Measurements from ENCODE around the gene SEC63. TPM values are rescaled to one million over a fixed set of nuclear protein-coding genes. Genes with fewer than 3 reads are reported as not detected.

Gene SEC63
- total RNA-seq, 4 donors from 2014 or later = 10.1 to 23.1 (median 11.2) TPM

DNA sequence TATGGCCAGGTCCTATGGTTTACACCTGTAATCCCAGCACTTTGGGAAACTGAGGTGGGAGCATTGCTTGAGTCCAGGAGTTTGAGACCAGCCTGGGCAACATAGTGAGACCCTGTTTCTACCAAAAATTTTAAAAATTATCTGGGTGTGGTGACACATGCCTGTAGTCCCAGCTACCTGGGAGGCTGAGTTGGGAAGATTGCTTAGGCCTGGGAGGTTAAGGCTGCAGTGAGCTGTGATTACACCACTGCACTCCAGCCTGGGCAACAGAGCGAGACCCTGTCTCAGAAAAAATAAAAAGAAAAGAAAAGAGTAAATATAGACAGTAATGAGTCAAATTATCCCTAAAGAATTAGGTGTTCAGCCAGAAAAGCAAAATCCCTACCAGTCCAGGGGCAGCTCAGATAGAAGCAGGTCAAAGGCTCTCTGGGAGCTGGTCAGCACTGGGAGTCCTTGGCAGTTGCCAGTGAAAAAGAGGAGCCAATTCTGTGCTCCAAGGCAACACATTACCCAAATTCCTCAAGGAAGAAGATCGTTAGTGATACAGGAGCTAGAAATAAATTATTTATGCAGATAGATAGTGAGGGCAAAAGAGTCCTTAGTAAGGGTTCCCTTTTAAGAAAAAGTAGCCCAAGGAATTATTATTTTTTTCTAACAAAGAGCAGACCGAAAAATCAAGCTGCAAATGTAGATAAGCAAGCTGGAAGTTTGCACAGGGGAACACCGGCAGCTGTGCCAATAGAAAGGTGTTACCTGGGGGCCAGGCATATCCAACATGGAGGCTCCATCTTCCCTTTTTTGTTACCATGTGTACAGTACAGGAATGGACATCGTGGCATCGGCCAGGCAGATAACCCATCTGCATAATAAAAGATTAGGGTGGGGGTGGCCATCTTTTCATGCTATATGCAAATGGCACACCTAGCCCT lies 31.4 kb upstream of the SEC63 start:
- DNase-seq (no peak), ATAC-seq (no peak)
- Histone ChIP-seq H3K36me3 (no peaks in the 10 kb centered on the region), H3K27ac (no peak overlapping the region), H3K4me1 (no peaks in the 10 kb centered on the region), H3K27me3 (peaks cover 0 to 7% (median 0%) of the 10 kb centered on the region in 3 donors), H3K9me3 (no peaks in the 10 kb centered on the region), H3K4me3 (no peak overlapping the region)
- in situ Hi-C loops (cut with MboI; ENCODE audit: low sequenced_read_pairs in 4 of 4) (loop anchor here in 2 of 4 donors (25.0 kb wide), 2 partner anchors 498 to 523 kb away; no protein-coding TSS in a partner anchor), intact Hi-C loops (cut with DNase I; ENCODE audit: low total_unique reads) (no loop called here)
- TF ChIP-seq POLR2A (IDR thresholded peaks at IDR 0.05) = no peak
- TF ChIP-seq, protein P1, sequence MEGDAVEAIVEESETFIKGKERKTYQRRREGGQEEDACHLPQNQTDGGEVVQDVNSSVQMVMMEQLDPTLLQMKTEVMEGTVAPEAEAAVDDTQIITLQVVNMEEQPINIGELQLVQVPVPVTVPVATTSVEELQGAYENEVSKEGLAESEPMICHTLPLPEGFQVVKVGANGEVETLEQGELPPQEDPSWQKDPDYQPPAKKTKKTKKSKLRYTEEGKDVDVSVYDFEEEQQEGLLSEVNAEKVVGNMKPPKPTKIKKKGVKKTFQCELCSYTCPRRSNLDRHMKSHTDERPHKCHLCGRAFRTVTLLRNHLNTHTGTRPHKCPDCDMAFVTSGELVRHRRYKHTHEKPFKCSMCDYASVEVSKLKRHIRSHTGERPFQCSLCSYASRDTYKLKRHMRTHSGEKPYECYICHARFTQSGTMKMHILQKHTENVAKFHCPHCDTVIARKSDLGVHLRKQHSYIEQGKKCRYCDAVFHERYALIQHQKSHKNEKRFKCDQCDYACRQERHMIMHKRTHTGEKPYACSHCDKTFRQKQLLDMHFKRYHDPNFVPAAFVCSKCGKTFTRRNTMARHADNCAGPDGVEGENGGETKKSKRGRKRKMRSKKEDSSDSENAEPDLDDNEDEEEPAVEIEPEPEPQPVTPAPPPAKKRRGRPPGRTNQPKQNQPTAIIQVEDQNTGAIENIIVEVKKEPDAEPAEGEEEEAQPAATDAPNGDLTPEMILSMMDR (IDR thresholded peaks at IDR 0.05 in 4 of 5, conservative IDR thresholded peaks at IDR 0.05 in 1 of 5) = no peak

DNA sequence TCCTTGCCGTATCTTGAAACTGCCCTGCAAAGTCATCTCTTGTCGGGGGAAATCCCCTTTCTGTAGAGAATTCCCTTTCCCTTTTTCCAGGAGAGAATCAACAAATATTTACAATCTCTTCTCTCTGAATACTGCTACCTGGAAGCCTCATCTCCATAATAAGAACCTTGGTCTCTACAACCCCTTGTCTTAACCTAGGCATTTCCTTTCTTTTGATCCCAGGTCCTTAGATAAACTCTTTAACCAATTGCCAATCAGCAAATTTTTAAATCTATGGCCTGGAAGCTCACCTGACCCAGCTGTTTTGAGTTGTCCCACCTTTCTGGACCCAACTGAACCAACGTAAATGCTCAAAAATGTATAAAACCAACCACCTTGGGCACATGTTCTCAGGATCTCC lies 30.6 kb upstream of the SEC63 start:
- in situ Hi-C loops (cut with MboI; ENCODE audit: low sequenced_read_pairs in 4 of 4) = loop anchor here in 2 of 4 donors (25.0 kb wide), 2 partner anchors 499 to 524 kb away; no protein-coding TSS in a partner anchor
- H3K4me1 ChIP-seq = no peaks in the 10 kb centered on the region
- no peak overlapping the region for H3K4me3 ChIP-seq
- peaks cover 0 to 7% (median 0%) of the 10 kb centered on the region in 3 donors for H3K27me3 ChIP-seq
- H3K27ac ChIP-seq = no peak overlapping the region
- no peak for TF ChIP-seq POLR2A (IDR thresholded peaks at IDR 0.05)
- H3K9me3 ChIP-seq = no peaks in the 10 kb centered on the region
- ATAC-seq (no peak), DNase-seq (no peak)
- intact Hi-C loops (cut with DNase I; ENCODE audit: low total_unique reads) = no loop called here
- H3K36me3 ChIP-seq = no peaks in the 10 kb centered on the region

DNA sequence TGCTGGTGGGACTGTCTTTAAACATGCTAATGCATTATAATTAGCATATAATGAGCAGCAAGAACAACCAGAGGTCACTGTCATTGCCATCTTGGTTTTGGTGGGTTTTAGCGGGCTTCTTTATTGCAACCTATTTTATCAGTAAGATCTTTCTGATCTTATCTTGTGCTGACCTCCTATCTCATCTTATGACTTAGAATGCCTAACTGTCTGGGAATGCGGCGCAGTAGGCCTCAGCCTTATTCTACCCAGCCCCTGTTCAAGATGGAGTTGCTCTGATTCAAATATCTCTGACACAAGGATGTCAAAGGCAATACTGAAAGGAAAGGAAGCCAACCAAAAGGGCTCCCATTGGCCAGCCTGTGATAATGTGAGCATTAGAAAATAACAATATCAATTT lies 29.8 kb upstream of the SEC63 start:
- H3K9me3 ChIP-seq = no peaks in the 10 kb centered on the region
- H3K4me3 ChIP-seq = no peak overlapping the region
- H3K4me1 ChIP-seq = no peaks in the 10 kb centered on the region
- intact Hi-C loops (cut with DNase I; ENCODE audit: low total_unique reads) (no loop called here), in situ Hi-C loops (cut with MboI; ENCODE audit: low sequenced_read_pairs in 4 of 4) (loop anchor here in 2 of 4 donors (25.0 kb wide), 2 partner anchors 499 to 524 kb away; no protein-coding TSS in a partner anchor)
- H3K27me3 ChIP-seq = peaks cover 0 to 7% (median 0%) of the 10 kb centered on the region in 3 donors
- no peak for DNase-seq
- H3K27ac ChIP-seq = no peak overlapping the region
- TF ChIP-seq, protein P1 (IDR thresholded peaks at IDR 0.05 in 4 of 5, conservative IDR thresholded peaks at IDR 0.05 in 1 of 5) = no peak
- TF ChIP-seq POLR2A (IDR thresholded peaks at IDR 0.05) = no peak
- no peak for ATAC-seq
- no peaks in the 10 kb centered on the region for H3K36me3 ChIP-seq

DNA sequence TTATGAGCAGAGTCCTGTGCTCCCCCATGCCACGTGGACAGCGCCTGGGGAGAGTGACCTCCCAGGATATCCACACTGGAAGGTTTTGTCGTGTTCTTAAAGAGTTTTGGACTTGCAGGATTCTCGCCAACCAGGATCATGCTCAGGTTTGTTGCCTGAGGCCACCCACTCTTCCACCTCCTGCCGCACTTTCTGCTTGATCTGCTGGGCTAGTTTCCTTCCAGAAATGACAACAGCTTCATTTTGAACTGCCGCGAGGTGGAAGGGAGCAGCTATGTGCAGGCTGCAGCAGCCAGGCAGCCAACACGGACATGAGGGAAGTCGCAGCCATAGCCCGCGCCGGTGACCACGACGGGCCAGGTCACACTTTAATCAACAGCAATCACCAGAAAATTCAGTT lies 27.7 kb upstream of the SEC63 start:
- ATAC-seq (no peak), DNase-seq (no peak)
- Histone ChIP-seq H3K27me3 (peaks cover 0 to 7% (median 0%) of the 10 kb centered on the region in 3 donors), H3K4me3 (no peak overlapping the region), H3K4me1 (no peaks in the 10 kb centered on the region), H3K27ac (no peak overlapping the region), H3K36me3 (no peaks in the 10 kb centered on the region), H3K9me3 (no peaks in the 10 kb centered on the region)
- intact Hi-C loops (cut with DNase I; ENCODE audit: low total_unique reads) = no loop called here
- TF ChIP-seq POLR2A (IDR thresholded peaks at IDR 0.05) = no peak
- TF ChIP-seq, protein P1 (IDR thresholded peaks at IDR 0.05 in 4 of 5, conservative IDR thresholded peaks at IDR 0.05 in 1 of 5) = no peak
- in situ Hi-C loops (cut with MboI; ENCODE audit: low sequenced_read_pairs in 4 of 4) = loop anchor here in 2 of 4 donors (25.0 kb wide), 2 partner anchors 502 to 527 kb away; no protein-coding TSS in a partner anchor

DNA sequence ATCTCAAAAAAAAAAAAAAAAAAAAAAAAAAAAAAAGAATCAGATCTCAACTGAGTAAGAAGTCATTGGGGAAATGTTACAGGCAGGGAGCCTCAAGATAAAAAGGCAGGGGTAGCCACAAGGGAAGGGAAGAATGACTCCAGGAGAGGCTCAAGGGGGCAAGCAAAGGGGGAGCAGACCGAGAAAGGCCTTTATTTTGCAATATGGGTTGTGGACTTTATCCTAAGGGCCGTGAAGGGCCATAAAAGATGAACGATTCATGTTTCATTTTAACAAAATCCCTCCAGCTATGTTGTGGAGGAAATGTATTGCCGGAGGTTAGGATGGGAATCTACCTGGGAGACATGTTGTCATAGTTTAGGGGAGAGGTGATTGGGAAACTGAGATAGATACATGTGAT lies 25.8 kb upstream of the SEC63 start:
- Histone ChIP-seq H3K27ac (no peak overlapping the region), H3K4me3 (no peak overlapping the region), H3K36me3 (no peaks in the 10 kb centered on the region), H3K4me1 (no peaks in the 10 kb centered on the region), H3K9me3 (no peaks in the 10 kb centered on the region), H3K27me3 (peaks cover 0 to 7% (median 0%) of the 10 kb centered on the region in 3 donors)
- intact Hi-C loops (cut with DNase I; ENCODE audit: low total_unique reads) (loop anchor here (5.0 kb wide), 1 partner anchor 68 kb away; no protein-coding TSS in a partner anchor), in situ Hi-C loops (cut with MboI; ENCODE audit: low sequenced_read_pairs in 4 of 4) (loop anchor here in 2 of 4 donors (25.0 kb wide), 2 partner anchors 503 to 528 kb away; no protein-coding TSS in a partner anchor)
- DNase-seq (no peak), ATAC-seq (no peak)
- TF ChIP-seq POLR2A (IDR thresholded peaks at IDR 0.05) = no peak
- TF ChIP-seq, protein P1 (IDR thresholded peaks at IDR 0.05 in 4 of 5, conservative IDR thresholded peaks at IDR 0.05 in 1 of 5) = no peak

All from gastrocnemius medialis (tissue), 4 donors.